Measurements from ENCODE around the gene RRP9. TPM values are rescaled to one million over a fixed set of nuclear protein-coding genes. Genes with fewer than 3 reads are reported as not detected.

RRP9 gene
- total and polyA plus RNA-seq, 10 of the 15 experiments (the other 5 are each of a cell fraction or from before 2014, with no cell fraction given), result 4.7 to 91.5 (median 41.7) TPM

- ATAC-seq (no peak), DNase-seq (ENCODE audit: low read depth, low spot score) (no peak), FAIRE-seq (no peak)
- RAD21 ChIA-PET (ENCODE audit: unreplicated experiment), result no interaction called here
- 85% methylated on average over 9 of the region's 9 CpGs for WGBS (ENCODE audit: insufficient coverage, insufficient replicate concordance, low lambda C conversion rate, missing lambda C conversion rate)
- peaks cover 32% of the 10 kb centered on the region for H3K79me2 ChIP-seq (ENCODE audit: control insufficient read depth, insufficient read depth, low read length)
- CTCF ChIA-PET, result no interaction called here
- H3K4me2 ChIP-seq (ENCODE audit: control insufficient read depth, insufficient read depth), result no peak overlapping the region
- H3K9me3 ChIP-seq (replicated peaks; ENCODE audit: control insufficient read depth, insufficient read depth, low read length), result no peaks in the 10 kb centered on the region
- no TSS peak for BruUV-seq (replicated peaks)
- SMC1A ChIA-PET (ENCODE audit: uncharacterized antibody, unreplicated experiment), result no interaction called here
- H3K27me3 ChIP-seq (replicated peaks in 1 of 2; ENCODE audit: control insufficient read depth in 2 of 2, insufficient read depth in 2 of 2, low read length in 1 of 2), result no peaks in the 10 kb centered on the region
- intact Hi-C loops (cut with micrococcal nuclease; ENCODE audit: unreplicated experiment) (no loop called here), in situ Hi-C loops (cut with MboI) (no loop called here)
- H3K27ac ChIP-seq (ENCODE audit: control insufficient read depth, insufficient read depth), result no peak overlapping the region
- no peak for TF ChIP-seq ESRRA (IDR thresholded peaks at IDR 0.05; ENCODE audit: low read length)
- no peak for TF ChIP-seq LARP7 (IDR thresholded peaks at IDR 0.05)
- TF ChIP-seq PKNOX1 (IDR thresholded peaks at IDR 0.05), result no peak
- TF ChIP-seq POLR2AphosphoS5 (IDR thresholded peaks at IDR 0.05; ENCODE audit: low read length), result no peak
- no peak for TF ChIP-seq BRCA1 (IDR thresholded peaks at IDR 0.05; ENCODE audit: low read depth, low read length)
- no peak for TF ChIP-seq CBFB (IDR thresholded peaks at IDR 0.05; ENCODE audit: low read depth)
- no peak for TF ChIP-seq TARDBP (IDR thresholded peaks at IDR 0.05; ENCODE audit: borderline replicate concordance)
- TF ChIP-seq ZNF217 (IDR thresholded peaks at IDR 0.05), result no peak
- no peak for TF ChIP-seq NFXL1 (IDR thresholded peaks at IDR 0.05; ENCODE audit: borderline replicate concordance)
- TF ChIP-seq NR2C1 (IDR thresholded peaks at IDR 0.05), result no peak
- TF ChIP-seq USF1 (IDR thresholded peaks at IDR 0.05; ENCODE audit: borderline replicate concordance, extremely low read length, insufficient read depth, low read depth, low read length), result no peak
- no peak for TF ChIP-seq POLR2A (IDR thresholded peaks at IDR 0.05; ENCODE audit: low read depth, low read length)
- no peak for TF ChIP-seq POU2F2 (IDR thresholded peaks at IDR 0.05; ENCODE audit: borderline replicate concordance, low read depth, low read length)
- no peak for TF ChIP-seq POLR2AphosphoS2 (IDR thresholded peaks at IDR 0.05; ENCODE audit: low read depth, low read length)
- no peak for TF ChIP-seq REST (IDR thresholded peaks at IDR 0.05; ENCODE audit: low read depth, low read length)
- POLR2A ChIA-PET, result no interaction called here
- peaks cover 11% of the 10 kb centered on the region for H3K4me1 ChIP-seq (ENCODE audit: control insufficient read depth, insufficient read depth, low read length)
- peaks cover 15 to 29% of the 10 kb centered on the region in 2 experiments; a peak in 3 of 4 replicates for H3K36me3 ChIP-seq (ENCODE audit: control insufficient read depth in 2 of 2, insufficient read depth in 2 of 2, low read length in 1 of 2)
- H3K9ac ChIP-seq (ENCODE audit: control insufficient read depth, insufficient read depth, low read length), result no peak overlapping the region
- no peak overlapping the region for H3K4me3 ChIP-seq
- no peaks in the 10 kb centered on the region for H4K20me1 ChIP-seq (ENCODE audit: control insufficient read depth, insufficient read depth)
- H2AFZ ChIP-seq (ENCODE audit: control insufficient read depth, low read depth, low read length), result no peak overlapping the region
These were observed 2.8 kb downstream of the RRP9 start for GRCh38 chr3:51938780-51939425.
